HepG2 (cell line): ENCODE measurements around the gene RNASE7. TPM values are rescaled to one million over a fixed set of nuclear protein-coding genes. Genes with fewer than 3 reads are reported as not detected.

ENCODE experiments used
- ARNTL ChIP-seq: sonication (generic); formaldehyde crosslinking; IDR thresholded peaks from 2 replicates; pipeline ENCODE4 v1.4.0; 2020; ENCODE audit warnings: mild to moderate bottlenecking, missing genetic modification reagents
- BHLHE40 ChIP-seq: IDR thresholded peaks from 2 replicates; pipeline ENCODE4 v1.6.1; 2011; ENCODE audit warnings: low read length, improper control_type of control experiment
- FOXP1 ChIP-seq, 2 experiments: fragments of 450-650 bp in 1 of 2; IDR thresholded peaks; 2 replicates each; pipeline ENCODE4 v1.6.1; 2017 to 2018; ENCODE audit warnings: antibody characterized with exemption in 1 of 2
- HOXA9 ChIP-seq: sonication (generic); formaldehyde crosslinking; IDR thresholded peaks from 2 replicates; pipeline ENCODE4 v1.8.1; 2022; ENCODE audit warnings: missing genetic modification reagents, mild to moderate bottlenecking, moderate library complexity, borderline replicate concordance
- NRL ChIP-seq: sonication (generic); formaldehyde crosslinking; IDR thresholded peaks from 2 replicates; pipeline ENCODE4 v1.5.0; 2020; ENCODE audit warnings: missing genetic modification reagents, mild to moderate bottlenecking, moderate library complexity, borderline replicate concordance
- ZNF12 ChIP-seq: sonication (generic); formaldehyde crosslinking; IDR thresholded peaks from 2 replicates; pipeline ENCODE4 v1.5.0; 2020; ENCODE audit warnings: missing genetic modification reagents
- ZNF430 ChIP-seq: sonication (generic); formaldehyde crosslinking; IDR thresholded peaks from 2 replicates; pipeline ENCODE4 v1.9.0; 2021; ENCODE audit warnings: mild to moderate bottlenecking, missing genetic modification reagents
- ZNF451 ChIP-seq: sonication (generic); formaldehyde crosslinking; IDR thresholded peaks from 2 replicates; pipeline ENCODE4 v1.5.0; 2020; ENCODE audit warnings: mild to moderate bottlenecking, missing genetic modification reagents
- ZNF468 ChIP-seq: sonication (generic); formaldehyde crosslinking; IDR thresholded peaks from 2 replicates; pipeline ENCODE4 v1.8.0; 2022; ENCODE audit warnings: mild to moderate bottlenecking, moderate library complexity, missing genetic modification reagents
- polyA plus RNA-seq, 8 experiments: library from polyadenylated mRNA; depleted of rRNA in 3 of 8; stranded (reverse) in 7 of 8; unstranded in 1 of 8; fragments of >200 nt; fragmentation: Illumina TruSeq in 4 of 8; extraction: Trizol in 4 of 8; gene quantifications; 2 replicates each; pipeline versions ENCODE4 v1.2.1 to v1.2.3, GENCODE V29; 2011 to 2016; ENCODE audit warnings: low read depth in 4 of 8, missing spikeins in 1 of 8, mixed read lengths in 1 of 8; ENCODE audit not compliant: insufficient read depth in 1 of 8
- total RNA-seq, 5 experiments: library from RNA; depleted of rRNA; stranded (reverse); fragments of >200 nt; fragmentation: Illumina TruSeq; extraction: Trizol; gene quantifications; 2 replicates each; pipeline ENCODE4 v1.2.3, GENCODE V29; 2016; ENCODE audit warnings: low read depth in 1 of 5
- TF ChIP-seq, protein P1 (sequence below): sonication (generic); formaldehyde crosslinking; IDR thresholded peaks from 2 replicates; pipeline ENCODE4 v1.4.0; 2020; ENCODE audit warnings: low read depth, missing genetic modification reagents
- TF ChIP-seq, protein P2 (sequence below): sonication (generic); formaldehyde crosslinking; IDR thresholded peaks from 2 replicates; pipeline ENCODE4 v1.5.0; 2020; ENCODE audit warnings: mild to moderate bottlenecking, missing genetic modification reagents
- TF ChIP-seq, protein P3 (sequence below): sonication (generic); formaldehyde crosslinking; IDR thresholded peaks from 2 replicates; pipeline ENCODE4 v1.8.1; 2022; ENCODE audit warnings: mild to moderate bottlenecking, missing genetic modification reagents
- TF ChIP-seq, protein P4 (sequence below): sonication (generic); formaldehyde crosslinking; IDR thresholded peaks from 2 replicates; pipeline ENCODE4 v1.5.0; 2020; ENCODE audit warnings: mild to moderate bottlenecking, missing genetic modification reagents, borderline replicate concordance
- TF ChIP-seq, protein P5 (sequence below): sonication (generic); formaldehyde crosslinking; IDR thresholded peaks from 2 replicates; pipeline ENCODE4 v1.5.0; 2020; ENCODE audit warnings: missing genetic modification reagents, mild to moderate bottlenecking, borderline replicate concordance

Gene RNASE7
- total and polyA plus RNA-seq, 2 of the 13 experiments (the other 11 are each of a cell fraction or from before 2014, with no cell fraction given), result 0.04 TPM; not detected in 1

DNA sequence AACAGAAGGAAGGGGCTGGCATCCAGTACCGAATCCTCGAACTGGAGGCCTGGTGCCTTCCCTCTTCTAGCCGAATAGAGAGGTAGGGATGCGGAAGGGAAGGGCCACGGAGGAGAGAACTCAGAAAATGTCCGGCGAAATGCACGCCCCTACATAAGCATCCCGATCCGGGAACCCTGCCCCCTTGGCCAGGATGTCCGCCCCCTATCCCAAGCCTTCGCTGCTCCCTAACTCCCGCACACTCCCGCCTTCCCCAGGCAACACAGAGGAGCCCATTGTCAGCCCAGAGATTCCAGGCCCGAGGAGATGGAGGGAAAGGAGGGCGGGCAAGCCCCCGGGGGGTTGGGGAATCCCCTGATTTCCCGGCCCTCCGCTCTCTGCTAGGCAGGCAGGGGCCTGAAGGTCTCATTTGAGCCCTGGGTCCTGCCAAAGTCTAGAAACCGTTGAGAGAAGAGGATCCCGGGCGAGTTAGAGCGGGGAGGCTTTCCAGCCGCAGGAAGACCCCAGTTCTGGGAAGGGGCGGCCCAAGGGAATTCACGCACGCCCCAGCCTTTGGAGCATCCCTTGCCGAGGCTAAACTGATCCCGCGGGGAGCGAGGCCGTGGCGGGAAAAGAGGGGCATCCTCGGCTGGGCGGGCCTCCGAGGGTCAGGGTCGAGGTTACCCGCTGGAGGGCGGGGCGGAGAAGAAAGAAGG is 27.4 kb downstream of the RNASE7 start (continued):
- TF ChIP-seq, protein P1, sequence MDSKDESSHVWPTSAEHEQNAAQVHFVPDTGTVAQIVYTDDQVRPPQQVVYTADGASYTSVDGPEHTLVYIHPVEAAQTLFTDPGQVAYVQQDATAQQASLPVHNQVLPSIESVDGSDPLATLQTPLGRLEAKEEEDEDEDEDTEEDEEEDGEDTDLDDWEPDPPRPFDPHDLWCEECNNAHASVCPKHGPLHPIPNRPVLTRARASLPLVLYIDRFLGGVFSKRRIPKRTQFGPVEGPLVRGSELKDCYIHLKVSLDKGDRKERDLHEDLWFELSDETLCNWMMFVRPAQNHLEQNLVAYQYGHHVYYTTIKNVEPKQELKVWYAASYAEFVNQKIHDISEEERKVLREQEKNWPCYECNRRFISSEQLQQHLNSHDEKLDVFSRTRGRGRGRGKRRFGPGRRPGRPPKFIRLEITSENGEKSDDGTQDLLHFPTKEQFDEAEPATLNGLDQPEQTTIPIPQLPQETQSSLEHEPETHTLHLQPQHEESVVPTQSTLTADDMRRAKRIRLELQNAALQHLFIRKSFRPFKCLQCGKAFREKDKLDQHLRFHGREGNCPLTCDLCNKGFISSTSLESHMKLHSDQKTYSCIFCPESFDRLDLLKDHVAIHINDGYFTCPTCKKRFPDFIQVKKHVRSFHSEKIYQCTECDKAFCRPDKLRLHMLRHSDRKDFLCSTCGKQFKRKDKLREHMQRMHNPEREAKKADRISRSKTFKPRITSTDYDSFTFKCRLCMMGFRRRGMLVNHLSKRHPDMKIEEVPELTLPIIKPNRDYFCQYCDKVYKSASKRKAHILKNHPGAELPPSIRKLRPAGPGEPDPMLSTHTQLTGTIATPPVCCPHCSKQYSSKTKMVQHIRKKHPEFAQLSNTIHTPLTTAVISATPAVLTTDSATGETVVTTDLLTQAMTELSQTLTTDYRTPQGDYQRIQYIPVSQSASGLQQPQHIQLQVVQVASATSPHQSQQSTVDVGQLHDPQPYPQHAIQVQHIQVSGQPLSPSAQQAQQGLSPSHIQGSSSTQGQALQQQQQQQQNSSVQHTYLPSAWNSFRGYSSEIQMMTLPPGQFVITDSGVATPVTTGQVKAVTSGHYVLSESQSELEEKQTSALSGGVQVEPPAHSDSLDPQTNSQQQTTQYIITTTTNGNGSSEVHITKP, result no peak
- TF ChIP-seq ZNF12 (no peak), ZNF468 (no peak), ZNF430 (CRISPR knock-in tag) (no peak; the same call in 1 of the 2 replicates), BHLHE40 (no peak), NRL (CRISPR knock-in tag) (peak; percentile 98), FOXP1 (IDR thresholded peaks at IDR 0.05) (no peak), FOXP1 (CRISPR knock-in tag; IDR thresholded peaks at IDR 0.05) (no peak), ARNTL (CRISPR knock-in tag) (peak; percentile 8; the same call in 1 of the 2 replicates), ZNF451 (no peak), HOXA9 (CRISPR knock-in tag) (peak; percentile 78; the same call in 1 of the 2 replicates)
- TF ChIP-seq, protein P2, sequence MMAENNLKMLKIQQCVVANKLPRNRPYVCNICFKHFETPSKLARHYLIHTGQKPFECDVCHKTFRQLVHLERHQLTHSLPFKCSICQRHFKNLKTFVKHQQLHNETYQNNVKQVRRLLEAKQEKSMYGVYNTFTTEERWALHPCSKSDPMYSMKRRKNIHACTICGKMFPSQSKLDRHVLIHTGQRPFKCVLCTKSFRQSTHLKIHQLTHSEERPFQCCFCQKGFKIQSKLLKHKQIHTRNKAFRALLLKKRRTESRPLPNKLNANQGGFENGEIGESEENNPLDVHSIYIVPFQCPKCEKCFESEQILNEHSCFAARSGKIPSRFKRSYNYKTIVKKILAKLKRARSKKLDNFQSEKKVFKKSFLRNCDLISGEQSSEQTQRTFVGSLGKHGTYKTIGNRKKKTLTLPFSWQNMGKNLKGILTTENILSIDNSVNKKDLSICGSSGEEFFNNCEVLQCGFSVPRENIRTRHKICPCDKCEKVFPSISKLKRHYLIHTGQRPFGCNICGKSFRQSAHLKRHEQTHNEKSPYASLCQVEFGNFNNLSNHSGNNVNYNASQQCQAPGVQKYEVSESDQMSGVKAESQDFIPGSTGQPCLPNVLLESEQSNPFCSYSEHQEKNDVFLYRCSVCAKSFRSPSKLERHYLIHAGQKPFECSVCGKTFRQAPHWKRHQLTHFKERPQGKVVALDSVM, result no peak
- TF ChIP-seq, protein P3, sequence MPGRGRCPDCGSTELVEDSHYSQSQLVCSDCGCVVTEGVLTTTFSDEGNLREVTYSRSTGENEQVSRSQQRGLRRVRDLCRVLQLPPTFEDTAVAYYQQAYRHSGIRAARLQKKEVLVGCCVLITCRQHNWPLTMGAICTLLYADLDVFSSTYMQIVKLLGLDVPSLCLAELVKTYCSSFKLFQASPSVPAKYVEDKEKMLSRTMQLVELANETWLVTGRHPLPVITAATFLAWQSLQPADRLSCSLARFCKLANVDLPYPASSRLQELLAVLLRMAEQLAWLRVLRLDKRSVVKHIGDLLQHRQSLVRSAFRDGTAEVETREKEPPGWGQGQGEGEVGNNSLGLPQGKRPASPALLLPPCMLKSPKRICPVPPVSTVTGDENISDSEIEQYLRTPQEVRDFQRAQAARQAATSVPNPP, result peak; percentile 7; the same call in 1 of the 2 replicates
- TF ChIP-seq, protein P4, sequence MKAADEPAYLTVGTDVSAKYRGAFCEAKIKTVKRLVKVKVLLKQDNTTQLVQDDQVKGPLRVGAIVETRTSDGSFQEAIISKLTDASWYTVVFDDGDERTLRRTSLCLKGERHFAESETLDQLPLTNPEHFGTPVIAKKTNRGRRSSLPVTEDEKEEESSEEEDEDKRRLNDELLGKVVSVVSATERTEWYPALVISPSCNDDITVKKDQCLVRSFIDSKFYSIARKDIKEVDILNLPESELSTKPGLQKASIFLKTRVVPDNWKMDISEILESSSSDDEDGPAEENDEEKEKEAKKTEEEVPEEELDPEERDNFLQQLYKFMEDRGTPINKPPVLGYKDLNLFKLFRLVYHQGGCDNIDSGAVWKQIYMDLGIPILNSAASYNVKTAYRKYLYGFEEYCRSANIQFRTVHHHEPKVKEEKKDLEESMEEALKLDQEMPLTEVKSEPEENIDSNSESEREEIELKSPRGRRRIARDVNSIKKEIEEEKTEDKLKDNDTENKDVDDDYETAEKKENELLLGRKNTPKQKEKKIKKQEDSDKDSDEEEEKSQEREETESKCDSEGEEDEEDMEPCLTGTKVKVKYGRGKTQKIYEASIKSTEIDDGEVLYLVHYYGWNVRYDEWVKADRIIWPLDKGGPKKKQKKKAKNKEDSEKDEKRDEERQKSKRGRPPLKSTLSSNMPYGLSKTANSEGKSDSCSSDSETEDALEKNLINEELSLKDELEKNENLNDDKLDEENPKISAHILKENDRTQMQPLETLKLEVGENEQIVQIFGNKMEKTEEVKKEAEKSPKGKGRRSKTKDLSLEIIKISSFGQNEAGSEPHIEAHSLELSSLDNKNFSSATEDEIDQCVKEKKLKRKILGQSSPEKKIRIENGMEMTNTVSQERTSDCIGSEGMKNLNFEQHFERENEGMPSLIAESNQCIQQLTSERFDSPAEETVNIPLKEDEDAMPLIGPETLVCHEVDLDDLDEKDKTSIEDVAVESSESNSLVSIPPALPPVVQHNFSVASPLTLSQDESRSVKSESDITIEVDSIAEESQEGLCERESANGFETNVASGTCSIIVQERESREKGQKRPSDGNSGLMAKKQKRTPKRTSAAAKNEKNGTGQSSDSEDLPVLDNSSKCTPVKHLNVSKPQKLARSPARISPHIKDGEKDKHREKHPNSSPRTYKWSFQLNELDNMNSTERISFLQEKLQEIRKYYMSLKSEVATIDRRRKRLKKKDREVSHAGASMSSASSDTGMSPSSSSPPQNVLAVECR, result no peak; the same call in 1 of the 2 replicates
- TF ChIP-seq, protein P5, sequence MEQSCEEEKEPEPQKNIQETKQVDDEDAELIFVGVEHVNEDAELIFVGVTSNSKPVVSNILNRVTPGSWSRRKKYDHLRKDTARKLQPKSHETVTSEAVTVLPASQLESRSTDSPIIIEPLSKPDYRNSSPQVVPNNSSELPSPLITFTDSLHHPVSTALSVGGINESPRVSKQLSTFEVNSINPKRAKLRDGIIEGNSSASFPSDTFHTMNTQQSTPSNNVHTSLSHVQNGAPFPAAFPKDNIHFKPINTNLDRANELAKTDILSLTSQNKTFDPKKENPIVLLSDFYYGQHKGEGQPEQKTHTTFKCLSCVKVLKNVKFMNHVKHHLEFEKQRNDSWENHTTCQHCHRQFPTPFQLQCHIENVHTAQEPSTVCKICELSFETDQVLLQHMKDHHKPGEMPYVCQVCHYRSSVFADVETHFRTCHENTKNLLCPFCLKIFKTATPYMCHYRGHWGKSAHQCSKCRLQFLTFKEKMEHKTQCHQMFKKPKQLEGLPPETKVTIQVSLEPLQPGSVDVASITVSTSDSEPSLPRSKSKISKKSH, result peak; percentile 47; the same call in 1 of the 2 replicates
